ENCODE data around the gene FOXM1. TPM values are rescaled to one million over a fixed set of nuclear protein-coding genes. Genes with fewer than 3 reads are reported as not detected.

The FOXM1 gene
- polyA plus RNA-seq, 1 donor from 2014 or later, result 0.31 TPM

DNA sequence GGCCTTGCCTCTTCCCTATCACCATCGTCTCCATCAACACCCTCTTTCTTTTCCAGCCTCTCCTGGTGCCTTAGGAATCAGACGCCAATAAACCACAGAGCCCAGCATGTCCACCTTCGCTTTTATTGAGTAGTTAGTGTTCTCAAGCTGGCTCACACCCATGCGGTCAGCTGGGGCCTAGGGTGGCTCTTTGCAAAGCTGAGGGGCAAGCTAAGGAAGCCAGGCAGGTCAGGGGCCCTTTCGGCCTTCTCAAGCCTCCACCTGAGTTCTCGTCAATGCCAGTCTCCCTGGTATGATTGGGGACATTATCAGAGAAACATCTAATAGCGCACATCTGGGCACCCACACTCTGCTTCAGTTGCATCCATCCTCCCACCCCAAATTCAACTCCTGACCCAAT lies 19.4 kb downstream of the FOXM1 start:
- no peaks in the 10 kb centered on the region for H3F3A ChIP-seq (ENCODE audit: insufficient read depth, low read length, poor library complexity, severe bottlenecking)
- no peak overlapping the region for H3K4me2 ChIP-seq (ENCODE audit: low read length)
- H3K9ac ChIP-seq (ENCODE audit: low read length), result no peak overlapping the region
- H2AFZ ChIP-seq (ENCODE audit: low read depth, low read length), result no peak overlapping the region
- H3K9me2 ChIP-seq (ENCODE audit: insufficient read depth, low read length), result no peaks in the 10 kb centered on the region
- no peak overlapping the region for H3K27ac ChIP-seq (ENCODE audit: low read length)
- TF ChIP-seq, protein P1, sequence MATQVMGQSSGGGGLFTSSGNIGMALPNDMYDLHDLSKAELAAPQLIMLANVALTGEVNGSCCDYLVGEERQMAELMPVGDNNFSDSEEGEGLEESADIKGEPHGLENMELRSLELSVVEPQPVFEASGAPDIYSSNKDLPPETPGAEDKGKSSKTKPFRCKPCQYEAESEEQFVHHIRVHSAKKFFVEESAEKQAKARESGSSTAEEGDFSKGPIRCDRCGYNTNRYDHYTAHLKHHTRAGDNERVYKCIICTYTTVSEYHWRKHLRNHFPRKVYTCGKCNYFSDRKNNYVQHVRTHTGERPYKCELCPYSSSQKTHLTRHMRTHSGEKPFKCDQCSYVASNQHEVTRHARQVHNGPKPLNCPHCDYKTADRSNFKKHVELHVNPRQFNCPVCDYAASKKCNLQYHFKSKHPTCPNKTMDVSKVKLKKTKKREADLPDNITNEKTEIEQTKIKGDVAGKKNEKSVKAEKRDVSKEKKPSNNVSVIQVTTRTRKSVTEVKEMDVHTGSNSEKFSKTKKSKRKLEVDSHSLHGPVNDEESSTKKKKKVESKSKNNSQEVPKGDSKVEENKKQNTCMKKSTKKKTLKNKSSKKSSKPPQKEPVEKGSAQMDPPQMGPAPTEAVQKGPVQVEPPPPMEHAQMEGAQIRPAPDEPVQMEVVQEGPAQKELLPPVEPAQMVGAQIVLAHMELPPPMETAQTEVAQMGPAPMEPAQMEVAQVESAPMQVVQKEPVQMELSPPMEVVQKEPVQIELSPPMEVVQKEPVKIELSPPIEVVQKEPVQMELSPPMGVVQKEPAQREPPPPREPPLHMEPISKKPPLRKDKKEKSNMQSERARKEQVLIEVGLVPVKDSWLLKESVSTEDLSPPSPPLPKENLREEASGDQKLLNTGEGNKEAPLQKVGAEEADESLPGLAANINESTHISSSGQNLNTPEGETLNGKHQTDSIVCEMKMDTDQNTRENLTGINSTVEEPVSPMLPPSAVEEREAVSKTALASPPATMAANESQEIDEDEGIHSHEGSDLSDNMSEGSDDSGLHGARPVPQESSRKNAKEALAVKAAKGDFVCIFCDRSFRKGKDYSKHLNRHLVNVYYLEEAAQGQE (IDR thresholded peaks at IDR 0.05; ENCODE audit: borderline replicate concordance), result no peak
- no peak for TF ChIP-seq EP300 (conservative IDR thresholded peaks at IDR 0.05; ENCODE audit: poor library complexity, severe bottlenecking)
- H3K4me3 ChIP-seq (ENCODE audit: low read length), result no peak overlapping the region
- no peaks in the 10 kb centered on the region for H4K20me1 ChIP-seq (ENCODE audit: insufficient read depth)
- no peaks in the 10 kb centered on the region for H3K79me2 ChIP-seq (replicated peaks; ENCODE audit: insufficient read depth, low read length)
- H3K27me3 ChIP-seq (ENCODE audit: insufficient read depth, low read depth, low read length), result no peaks in the 10 kb centered on the region
- H3K9me3 ChIP-seq (ENCODE audit: low read length), result no peaks in the 10 kb centered on the region
- H3K36me3 ChIP-seq (ENCODE audit: insufficient read depth, low read length), result no peaks in the 10 kb centered on the region

DNA sequence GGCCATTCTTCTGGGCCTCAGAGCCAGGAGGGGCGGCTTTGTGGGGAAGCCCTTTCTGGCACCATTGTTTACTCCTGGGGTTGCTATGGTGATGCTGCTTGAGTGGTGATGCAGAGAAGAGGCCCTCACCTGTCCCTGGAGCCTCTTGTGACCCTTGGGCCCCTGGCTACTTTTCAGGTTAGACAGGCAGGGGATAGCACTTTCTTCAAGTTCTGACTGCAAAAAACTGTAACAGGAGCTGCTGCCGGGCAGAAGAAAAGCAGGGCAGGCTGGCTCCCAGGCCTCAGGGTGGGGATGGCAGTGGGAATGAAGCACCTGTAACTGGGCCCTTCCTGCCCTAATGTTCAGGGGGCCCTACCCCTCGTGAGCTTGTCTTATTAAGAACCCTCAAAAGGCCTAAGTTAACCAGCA lies 19.9 kb downstream of the FOXM1 start, which contains the start of gene TEX52:
TEX52 (minus strand) TSS at position 19 of the 411 bp plus-strand sequence; CDS start at position 6, 13 bp downstream.
- TF ChIP-seq RAD21 (conservative IDR thresholded peaks at IDR 0.05) (no peak), MXI1 (conservative IDR thresholded peaks at IDR 0.05; ENCODE audit: poor library complexity, severe bottlenecking) (no peak)
- Histone ChIP-seq H3K9me2 (ENCODE audit: insufficient read depth, low read length) (no peaks in the 10 kb centered on the region), H3K9ac (ENCODE audit: low read length) (no peak within 1 kb of the TSS), H3F3A (ENCODE audit: insufficient read depth, low read length, poor library complexity, severe bottlenecking) (no peaks in the 10 kb centered on the region), H3K27me3 (ENCODE audit: insufficient read depth, low read depth, low read length) (no peaks in the 10 kb centered on the region), H4K20me1 (ENCODE audit: insufficient read depth) (no peaks in the 10 kb centered on the region), H2AFZ (ENCODE audit: low read depth, low read length) (no peak within 1 kb of the TSS), H3K36me3 (ENCODE audit: insufficient read depth, low read length) (no peaks in the 10 kb centered on the region), H3K4me2 (ENCODE audit: low read length) (no peak within 1 kb of the TSS), H3K27ac (ENCODE audit: low read length) (no peak within 1 kb of the TSS), H3K4me3 (ENCODE audit: low read length) (no peak within 1 kb of the TSS), H3K9me3 (ENCODE audit: low read length) (no peaks in the 10 kb centered on the region), H3K79me2 (replicated peaks; ENCODE audit: insufficient read depth, low read length) (no peaks in the 10 kb centered on the region)

DNA sequence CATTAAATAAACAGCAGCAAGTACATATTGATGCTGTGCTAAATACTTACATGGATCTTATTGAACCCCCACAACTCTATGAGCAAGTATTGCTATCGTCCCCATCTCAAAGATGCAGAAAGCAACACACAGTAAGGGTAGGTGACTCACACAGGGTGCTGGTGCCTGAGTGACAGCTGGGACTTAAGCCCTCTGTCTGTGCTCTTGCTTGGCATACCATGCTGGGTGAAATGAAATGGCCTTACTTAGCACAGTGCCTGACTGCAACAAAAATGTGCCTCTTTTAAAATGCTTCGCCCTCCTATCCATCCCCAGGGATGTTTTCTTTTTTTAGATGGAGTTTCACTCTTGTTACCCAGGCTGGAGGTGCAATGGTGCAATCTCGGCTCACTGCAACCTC lies 20.9 kb downstream of the FOXM1 start:
- H3K27me3 ChIP-seq (ENCODE audit: insufficient read depth, low read depth, low read length), result no peaks in the 10 kb centered on the region
- no peaks in the 10 kb centered on the region for H3K36me3 ChIP-seq (ENCODE audit: insufficient read depth, low read length)
- H2AFZ ChIP-seq (ENCODE audit: low read depth, low read length), result no peak overlapping the region
- H4K20me1 ChIP-seq (ENCODE audit: insufficient read depth), result no peaks in the 10 kb centered on the region
- no peak for TF ChIP-seq MXI1 (conservative IDR thresholded peaks at IDR 0.05; ENCODE audit: poor library complexity, severe bottlenecking)
- no peak for TF ChIP-seq EP300 (conservative IDR thresholded peaks at IDR 0.05; ENCODE audit: poor library complexity, severe bottlenecking)
- TF ChIP-seq SMC3 (conservative IDR thresholded peaks at IDR 0.05; ENCODE audit: poor library complexity), result no peak
- no peak for TF ChIP-seq RAD21 (conservative IDR thresholded peaks at IDR 0.05)
- TF ChIP-seq, protein P1 (IDR thresholded peaks at IDR 0.05; ENCODE audit: borderline replicate concordance), result no peak
- no peak for TF ChIP-seq POLR2AphosphoS5 (IDR thresholded peaks at IDR 0.05)
- TF ChIP-seq, protein P2, sequence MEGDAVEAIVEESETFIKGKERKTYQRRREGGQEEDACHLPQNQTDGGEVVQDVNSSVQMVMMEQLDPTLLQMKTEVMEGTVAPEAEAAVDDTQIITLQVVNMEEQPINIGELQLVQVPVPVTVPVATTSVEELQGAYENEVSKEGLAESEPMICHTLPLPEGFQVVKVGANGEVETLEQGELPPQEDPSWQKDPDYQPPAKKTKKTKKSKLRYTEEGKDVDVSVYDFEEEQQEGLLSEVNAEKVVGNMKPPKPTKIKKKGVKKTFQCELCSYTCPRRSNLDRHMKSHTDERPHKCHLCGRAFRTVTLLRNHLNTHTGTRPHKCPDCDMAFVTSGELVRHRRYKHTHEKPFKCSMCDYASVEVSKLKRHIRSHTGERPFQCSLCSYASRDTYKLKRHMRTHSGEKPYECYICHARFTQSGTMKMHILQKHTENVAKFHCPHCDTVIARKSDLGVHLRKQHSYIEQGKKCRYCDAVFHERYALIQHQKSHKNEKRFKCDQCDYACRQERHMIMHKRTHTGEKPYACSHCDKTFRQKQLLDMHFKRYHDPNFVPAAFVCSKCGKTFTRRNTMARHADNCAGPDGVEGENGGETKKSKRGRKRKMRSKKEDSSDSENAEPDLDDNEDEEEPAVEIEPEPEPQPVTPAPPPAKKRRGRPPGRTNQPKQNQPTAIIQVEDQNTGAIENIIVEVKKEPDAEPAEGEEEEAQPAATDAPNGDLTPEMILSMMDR (IDR thresholded peaks at IDR 0.05; ENCODE audit: poor library complexity, severe bottlenecking), result no peak
- TF ChIP-seq TAF1 (IDR thresholded peaks at IDR 0.05; ENCODE audit: low read depth), result no peak
- H3K27ac ChIP-seq (ENCODE audit: low read length), result no peak overlapping the region
- no peak overlapping the region for H3K4me3 ChIP-seq (ENCODE audit: low read length)
- no peaks in the 10 kb centered on the region for H3K79me2 ChIP-seq (replicated peaks; ENCODE audit: insufficient read depth, low read length)
- H3F3A ChIP-seq (ENCODE audit: insufficient read depth, low read length, poor library complexity, severe bottlenecking), result no peaks in the 10 kb centered on the region
- H3K9me3 ChIP-seq (ENCODE audit: low read length), result no peaks in the 10 kb centered on the region
- no peak overlapping the region for H3K4me2 ChIP-seq (ENCODE audit: low read length)
- H3K9ac ChIP-seq (ENCODE audit: low read length), result no peak overlapping the region
- H3K9me2 ChIP-seq (ENCODE audit: insufficient read depth, low read length), result no peaks in the 10 kb centered on the region

Measured in neural cell (in vitro differentiated cells).